H9 (cell line): Measurements from ENCODE around the gene CEP83. TPM values are rescaled to one million over a fixed set of nuclear protein-coding genes. Genes with fewer than 3 reads are reported as not detected.

ENCODE experiments used
- DNase-seq: peaks from one replicate; pipeline ENCODE4 v3.0.0-alpha.2; 2017
- H2AFZ ChIP-seq: one replicate; pipeline ENCODE4 v1.6.1; 2013; ENCODE audit warnings: mild to moderate bottlenecking, low read length, control low read depth, moderate library complexity
- H2AK5ac ChIP-seq: 2 replicates; pipeline ENCODE4 v1.6.1; 2013; ENCODE audit warnings: low read length, control low read depth, mixed read lengths; ENCODE audit not compliant: insufficient read length
- H2BK120ac ChIP-seq: one replicate; pipeline ENCODE4 v1.6.1; 2013; ENCODE audit warnings: low read depth, mild to moderate bottlenecking, low read length, control low read depth, inconsistent platforms; ENCODE audit not compliant: poor library complexity, severe bottlenecking
- H2BK12ac ChIP-seq: 2 replicates; pipeline ENCODE4 v1.6.1; 2013; ENCODE audit warnings: low read length, control low read depth, mixed read lengths, low read depth; ENCODE audit not compliant: insufficient read length
- H2BK15ac ChIP-seq: 2 replicates; pipeline ENCODE4 v1.6.1; 2013; ENCODE audit warnings: low read depth, low read length, control low read depth
- H2BK20ac ChIP-seq: one replicate; pipeline ENCODE4 v1.6.1; 2013; ENCODE audit warnings: low read depth, mild to moderate bottlenecking, low read length, control low read depth, inconsistent platforms; ENCODE audit not compliant: poor library complexity, severe bottlenecking
- H2BK5ac ChIP-seq: 2 replicates; pipeline ENCODE4 v1.6.1; 2013; ENCODE audit warnings: low read length, control low read depth, mixed read lengths; ENCODE audit not compliant: insufficient read length
- H3K14ac ChIP-seq: 2 replicates; pipeline ENCODE4 v1.6.1; 2013; ENCODE audit warnings: low read length, control low read depth; ENCODE audit not compliant: insufficient read depth
- H3K18ac ChIP-seq: 2 replicates; pipeline ENCODE4 v1.6.1; 2013; ENCODE audit warnings: low read depth, mild to moderate bottlenecking, mixed read lengths, low read length, control low read depth; ENCODE audit not compliant: insufficient read length
- H3K23ac ChIP-seq: 2 replicates; pipeline ENCODE4 v1.6.1; 2013; ENCODE audit warnings: low read length, control low read depth, mixed read lengths, low read depth; ENCODE audit not compliant: insufficient read length
- H3K23me2 ChIP-seq: 2 replicates; pipeline ENCODE4 v1.6.1; 2013; ENCODE audit warnings: low read depth, mild to moderate bottlenecking, mixed read lengths, low read length, control low read depth; ENCODE audit not compliant: insufficient read length, poor library complexity, severe bottlenecking
- H3K27ac ChIP-seq: 2 replicates; pipeline ENCODE4 v1.5.1; 2013; ENCODE audit warnings: low read length, control low read depth, mixed read lengths, low read depth; ENCODE audit not compliant: insufficient read length
- H3K27me3 ChIP-seq: 2 replicates; pipeline ENCODE4 v1.6.1; 2013; ENCODE audit warnings: low read length, control low read depth, inconsistent platforms; ENCODE audit not compliant: insufficient read depth
- H3K4ac ChIP-seq: 2 replicates; pipeline ENCODE4 v1.6.1; 2013; ENCODE audit warnings: low read depth, mild to moderate bottlenecking, control low read depth, inconsistent platforms, low read length, moderate library complexity
- H3K4me1 ChIP-seq: 2 replicates; pipeline ENCODE4 v1.6.1; 2013; ENCODE audit warnings: low read length, control low read depth, inconsistent platforms; ENCODE audit not compliant: insufficient read depth
- H3K4me2 ChIP-seq: 2 replicates; pipeline ENCODE4 v1.6.1; 2013; ENCODE audit warnings: low read length, control low read depth, mixed read lengths; ENCODE audit not compliant: insufficient read length, insufficient read depth
- H3K56ac ChIP-seq: 2 replicates; pipeline ENCODE4 v1.6.1; 2013; ENCODE audit warnings: low read depth, mild to moderate bottlenecking, mixed read lengths, low read length, control low read depth; ENCODE audit not compliant: insufficient read length
- H3K79me1 ChIP-seq: 2 replicates; pipeline ENCODE4 v1.6.1; 2013; ENCODE audit warnings: low read depth, mild to moderate bottlenecking, moderate library complexity, low read length, control low read depth, inconsistent platforms; ENCODE audit not compliant: insufficient read depth, poor library complexity, severe bottlenecking
- H3K79me2 ChIP-seq: 2 replicates; pipeline ENCODE4 v1.6.1; 2013; ENCODE audit warnings: low read length, control low read depth, inconsistent platforms; ENCODE audit not compliant: insufficient read depth
- H3K9ac ChIP-seq: 2 replicates; pipeline ENCODE4 v1.6.1; 2013; ENCODE audit warnings: low read length, control low read depth, mixed read lengths; ENCODE audit not compliant: insufficient read length; ENCODE audit errors: extremely low read depth
- H3K9me3 ChIP-seq: one replicate; pipeline ENCODE4 v1.6.1; 2013; ENCODE audit warnings: low read depth, low read length, inconsistent platforms; ENCODE audit not compliant: control insufficient read depth
- H3T11ph ChIP-seq: one replicate; pipeline ENCODE4 v1.6.1; 2013; ENCODE audit warnings: mild to moderate bottlenecking, low read length, control low read depth, inconsistent platforms
- H4K20me1 ChIP-seq: one replicate; pipeline ENCODE4 v1.6.1; 2013; ENCODE audit not compliant: control insufficient read depth, insufficient read length, insufficient read depth
- H4K5ac ChIP-seq: 2 replicates; pipeline ENCODE4 v1.6.1; 2013; ENCODE audit warnings: low read depth, mild to moderate bottlenecking, mixed read lengths, low read length, control low read depth; ENCODE audit not compliant: insufficient read length
- H4K8ac ChIP-seq: replicated peaks from 2 replicates; pipeline ENCODE4 v1.6.1; 2013; ENCODE audit warnings: low read length, control low read depth, mixed read lengths, low read depth; ENCODE audit not compliant: insufficient read length
- H4K91ac ChIP-seq: 2 replicates; pipeline ENCODE4 v1.6.1; 2013; ENCODE audit warnings: low read depth, mild to moderate bottlenecking, moderate library complexity, mixed read lengths, low read length, control low read depth; ENCODE audit not compliant: insufficient read length
- H3K27ac Mint-ChIP-seq, 3 experiments: 2 replicates in 2 of 3; 3 replicates in 1 of 3; pipeline ENCODE4 v1.8.0; 2020 to 2021; ENCODE audit warnings: mixed read lengths in 3 of 3, mild to moderate bottlenecking in 1 of 3, moderate library complexity in 1 of 3
- H3K27me3 Mint-ChIP-seq: 2 replicates; pipeline ENCODE4 v1.8.0; 2021; ENCODE audit warnings: low read depth, mild to moderate bottlenecking, moderate library complexity, mixed read lengths
- H3K36me3 Mint-ChIP-seq, 3 experiments: 2 replicates in 2 of 3; 3 replicates in 1 of 3; pipeline ENCODE4 v1.8.0; 2020 to 2021; ENCODE audit warnings: low read depth in 3 of 3, mixed read lengths in 3 of 3; ENCODE audit not compliant: insufficient read depth in 1 of 3
- H3K4me1 Mint-ChIP-seq, 2 experiments: 2 replicates each; pipeline ENCODE4 v1.8.0; 2020; ENCODE audit warnings: mixed read lengths in 2 of 2
- H3K4me3 Mint-ChIP-seq, 2 experiments: 2 replicates in 1 of 2; 3 replicates in 1 of 2; pipeline ENCODE4 v1.8.0; 2020 to 2021; ENCODE audit warnings: mild to moderate bottlenecking in 2 of 2, mixed read lengths in 2 of 2, moderate library complexity in 1 of 2
- H3K9me3 Mint-ChIP-seq, 2 experiments: 2 replicates in 1 of 2; 3 replicates in 1 of 2; pipeline ENCODE4 v1.8.0; 2020; ENCODE audit warnings: mild to moderate bottlenecking in 2 of 2, mixed read lengths in 2 of 2, moderate library complexity in 1 of 2
- WGBS: extraction: QIAGEN DNeasy Blood & Tissue Kit; methylation state at CpG from one replicate; pipeline ENCODE4 v1.1.7; 2013; ENCODE audit warnings: missing lambda C conversion rate, low lambda C conversion rate, mixed read lengths; ENCODE audit not compliant: insufficient read length; ENCODE audit errors: extremely low coverage; 5-methylcytosine and 5-hydroxymethylcytosine counted together
- total RNA-seq: library from RNA; stranded (reverse); gene quantifications from 2 replicates; pipeline ENCODE4 v1.2.1, GENCODE V29; 2021
- TF ChIP-seq, protein P1 (sequence below): fragments of 200-600 bp; sonication (generic); conservative IDR thresholded peaks from 3 replicates; pipeline ENCODE4 v1.8.0; 2021; ENCODE audit warnings: antibody characterized with exemption, mild to moderate bottlenecking

CEP83 gene
- total RNA-seq, 1 experiment from 2014 or later = 26.5 TPM

DNA sequence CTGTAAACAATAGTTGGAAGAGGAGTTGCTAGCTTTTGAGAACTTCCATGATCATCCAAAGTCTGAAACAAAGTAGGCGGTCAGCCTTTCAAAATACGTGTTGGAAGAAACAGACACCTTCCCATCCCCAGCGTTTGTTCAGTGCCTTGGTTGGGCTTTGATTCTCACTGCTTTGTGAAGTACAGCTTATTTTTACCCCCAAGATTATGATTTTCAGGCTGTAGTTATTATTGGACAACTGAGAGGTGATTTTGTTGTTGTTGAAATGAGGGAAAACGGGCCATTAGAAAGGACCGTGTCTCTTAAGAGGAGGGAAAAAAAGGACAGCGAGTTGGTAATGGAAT, 921 bp upstream of the CEP83 start:
- Mint-ChIP-seq H3K36me3 (peaks cover 0 to 17% (median 5%) of the 10 kb centered on the region in 3 experiments; a peak in 6 of 7 replicates), H3K27ac (peak overlapping the region in 1 of 3 experiments; percentile 81; a peak in 1 of 7 replicates), H3K4me1 (peaks cover 13 to 21% of the 10 kb centered on the region in 2 experiments), H3K9me3 (no peaks in the 10 kb centered on the region; a peak in 1 of 5 replicates), H3K4me3 (peak overlapping the region; percentile 93 to 94), H3K27me3 (peaks cover 4% of the 10 kb centered on the region; the same call in 1 of the 2 replicates)
- H3T11ph ChIP-seq = peak overlapping the region; percentile 29
- peak overlapping the region; percentile 78 for H3K4me2 ChIP-seq
- H3K9ac ChIP-seq = peak overlapping the region; percentile 74
- H2BK120ac ChIP-seq = no peak overlapping the region
- peaks cover 2% of the 10 kb centered on the region; the same call in 1 of the 2 replicates for H3K79me2 ChIP-seq
- no peak overlapping the region for H2AFZ ChIP-seq
- no peak overlapping the region for H2BK5ac ChIP-seq
- peaks cover 15% of the 10 kb centered on the region for H3K23me2 ChIP-seq
- no peak overlapping the region for H3K27ac ChIP-seq
- peak overlapping the region; percentile 80 for H2AK5ac ChIP-seq
- H3K4me1 ChIP-seq = no peaks in the 10 kb centered on the region
- H3K56ac ChIP-seq = no peak overlapping the region
- no peaks in the 10 kb centered on the region for H3K27me3 ChIP-seq
- H2BK20ac ChIP-seq = no peak overlapping the region
- no peak overlapping the region for H2BK15ac ChIP-seq
- peak overlapping the region; percentile 88; the same call in 1 of the 2 replicates for H3K14ac ChIP-seq
- H4K91ac ChIP-seq = no peak overlapping the region
- H4K20me1 ChIP-seq = no peaks in the 10 kb centered on the region
- H3K23ac ChIP-seq = no peak overlapping the region
- no peak overlapping the region; the same call in 1 of the 2 replicates for H3K4ac ChIP-seq
- no peak overlapping the region for H4K8ac ChIP-seq
- no peak overlapping the region for H2BK12ac ChIP-seq
- H3K9me3 ChIP-seq = no peaks in the 10 kb centered on the region
- no peak overlapping the region for H3K18ac ChIP-seq
- no peak for DNase-seq
- no peaks in the 10 kb centered on the region for H3K79me1 ChIP-seq
- WGBS = no CpG with 5 or more reads among the region's 6 CpGs
- no peak overlapping the region for H4K5ac ChIP-seq
- TF ChIP-seq, protein P1, sequence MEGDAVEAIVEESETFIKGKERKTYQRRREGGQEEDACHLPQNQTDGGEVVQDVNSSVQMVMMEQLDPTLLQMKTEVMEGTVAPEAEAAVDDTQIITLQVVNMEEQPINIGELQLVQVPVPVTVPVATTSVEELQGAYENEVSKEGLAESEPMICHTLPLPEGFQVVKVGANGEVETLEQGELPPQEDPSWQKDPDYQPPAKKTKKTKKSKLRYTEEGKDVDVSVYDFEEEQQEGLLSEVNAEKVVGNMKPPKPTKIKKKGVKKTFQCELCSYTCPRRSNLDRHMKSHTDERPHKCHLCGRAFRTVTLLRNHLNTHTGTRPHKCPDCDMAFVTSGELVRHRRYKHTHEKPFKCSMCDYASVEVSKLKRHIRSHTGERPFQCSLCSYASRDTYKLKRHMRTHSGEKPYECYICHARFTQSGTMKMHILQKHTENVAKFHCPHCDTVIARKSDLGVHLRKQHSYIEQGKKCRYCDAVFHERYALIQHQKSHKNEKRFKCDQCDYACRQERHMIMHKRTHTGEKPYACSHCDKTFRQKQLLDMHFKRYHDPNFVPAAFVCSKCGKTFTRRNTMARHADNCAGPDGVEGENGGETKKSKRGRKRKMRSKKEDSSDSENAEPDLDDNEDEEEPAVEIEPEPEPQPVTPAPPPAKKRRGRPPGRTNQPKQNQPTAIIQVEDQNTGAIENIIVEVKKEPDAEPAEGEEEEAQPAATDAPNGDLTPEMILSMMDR = no peak
